GM12892 (cell line): Measurements from ENCODE around the gene SPATA2L.

ENCODE experiments used
- POLR2A ChIP-seq: IDR thresholded peaks from 2 replicates; pipeline ENCODE4 v1.6.1; 2011; ENCODE audit warnings: low read depth, low read length, control low read depth
- TAF1 ChIP-seq: IDR thresholded peaks from 2 replicates; pipeline ENCODE4 v1.6.1; 2011; ENCODE audit warnings: low read depth, mild to moderate bottlenecking, control low read depth, low read length, borderline replicate concordance

- TF ChIP-seq TAF1 (no peak), POLR2A (no peak)
These were observed 1.3 kb downstream of the SPATA2L start for GRCh38 chr16:89700100-89700648.
